ENCODE results near the gene RPL38.

GRCh38 chr17:74259667-74260524 is 56.4 kb downstream of the RPL38 start:
- TF ChIP-seq CTCF (IDR thresholded peaks at IDR 0.05; ENCODE audit: low read depth, low read length, poor library complexity, severe bottlenecking) (no peak), EZH2phosphoT487 (IDR thresholded peaks at IDR 0.05; ENCODE audit: borderline replicate concordance, low read length) (no peak)

All from DOHH2 (cell line).